ENCODE results near the gene TBXA2R.

DNA sequence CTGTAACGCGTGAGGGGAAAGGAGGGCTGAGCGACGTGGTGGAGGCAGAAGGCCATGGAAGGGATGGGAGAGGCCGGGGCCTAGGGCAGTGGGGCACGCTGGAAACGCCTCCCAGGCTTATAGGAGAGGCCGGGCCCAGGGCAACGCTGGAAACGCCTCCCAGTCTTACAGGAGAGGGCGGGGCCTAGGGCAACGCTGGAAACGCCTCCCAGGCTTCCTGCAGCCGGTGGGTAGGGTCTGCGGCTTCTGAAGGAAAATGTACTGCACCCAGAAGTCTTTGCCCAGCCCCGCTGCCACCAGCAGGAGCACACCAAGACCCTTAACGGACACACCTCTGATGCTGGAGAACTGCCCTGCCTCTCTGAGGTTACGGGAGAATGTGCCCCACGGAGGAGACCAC is 10.8 kb upstream of the TBXA2R start:
- TF ChIP-seq, protein P1, sequence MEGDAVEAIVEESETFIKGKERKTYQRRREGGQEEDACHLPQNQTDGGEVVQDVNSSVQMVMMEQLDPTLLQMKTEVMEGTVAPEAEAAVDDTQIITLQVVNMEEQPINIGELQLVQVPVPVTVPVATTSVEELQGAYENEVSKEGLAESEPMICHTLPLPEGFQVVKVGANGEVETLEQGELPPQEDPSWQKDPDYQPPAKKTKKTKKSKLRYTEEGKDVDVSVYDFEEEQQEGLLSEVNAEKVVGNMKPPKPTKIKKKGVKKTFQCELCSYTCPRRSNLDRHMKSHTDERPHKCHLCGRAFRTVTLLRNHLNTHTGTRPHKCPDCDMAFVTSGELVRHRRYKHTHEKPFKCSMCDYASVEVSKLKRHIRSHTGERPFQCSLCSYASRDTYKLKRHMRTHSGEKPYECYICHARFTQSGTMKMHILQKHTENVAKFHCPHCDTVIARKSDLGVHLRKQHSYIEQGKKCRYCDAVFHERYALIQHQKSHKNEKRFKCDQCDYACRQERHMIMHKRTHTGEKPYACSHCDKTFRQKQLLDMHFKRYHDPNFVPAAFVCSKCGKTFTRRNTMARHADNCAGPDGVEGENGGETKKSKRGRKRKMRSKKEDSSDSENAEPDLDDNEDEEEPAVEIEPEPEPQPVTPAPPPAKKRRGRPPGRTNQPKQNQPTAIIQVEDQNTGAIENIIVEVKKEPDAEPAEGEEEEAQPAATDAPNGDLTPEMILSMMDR (conservative IDR thresholded peaks at IDR 0.05; ENCODE audit: low read depth, low read length) = no peak
- TF ChIP-seq RCOR1 (IDR thresholded peaks at IDR 0.05; ENCODE audit: insufficient replicate concordance, low read length) (no peak), RAD21 (IDR thresholded peaks at IDR 0.05; ENCODE audit: low read length) (no peak), MAFK (IDR thresholded peaks at IDR 0.05; ENCODE audit: low read depth, low read length) (no peak), POLR2A (IDR thresholded peaks at IDR 0.05; ENCODE audit: low read depth, low read length) (no peak)
